H9 (cell line): ENCODE data around the gene RBM18. TPM values are rescaled to one million over a fixed set of nuclear protein-coding genes. Genes with fewer than 3 reads are reported as not detected.

ENCODE experiments used
- DNase-seq: peaks from one replicate; pipeline ENCODE4 v3.0.0-alpha.2; 2017
- H2AFZ ChIP-seq: one replicate; pipeline ENCODE4 v1.6.1; 2013; ENCODE audit warnings: mild to moderate bottlenecking, low read length, control low read depth, moderate library complexity
- H2AK5ac ChIP-seq: 2 replicates; pipeline ENCODE4 v1.6.1; 2013; ENCODE audit warnings: low read length, control low read depth, mixed read lengths; ENCODE audit not compliant: insufficient read length
- H2BK120ac ChIP-seq: one replicate; pipeline ENCODE4 v1.6.1; 2013; ENCODE audit warnings: low read depth, mild to moderate bottlenecking, low read length, control low read depth, inconsistent platforms; ENCODE audit not compliant: poor library complexity, severe bottlenecking
- H2BK12ac ChIP-seq: 2 replicates; pipeline ENCODE4 v1.6.1; 2013; ENCODE audit warnings: low read length, control low read depth, mixed read lengths, low read depth; ENCODE audit not compliant: insufficient read length
- H2BK15ac ChIP-seq: 2 replicates; pipeline ENCODE4 v1.6.1; 2013; ENCODE audit warnings: low read depth, low read length, control low read depth
- H2BK20ac ChIP-seq: one replicate; pipeline ENCODE4 v1.6.1; 2013; ENCODE audit warnings: low read depth, mild to moderate bottlenecking, low read length, control low read depth, inconsistent platforms; ENCODE audit not compliant: poor library complexity, severe bottlenecking
- H2BK5ac ChIP-seq: 2 replicates; pipeline ENCODE4 v1.6.1; 2013; ENCODE audit warnings: low read length, control low read depth, mixed read lengths; ENCODE audit not compliant: insufficient read length
- H3K14ac ChIP-seq: 2 replicates; pipeline ENCODE4 v1.6.1; 2013; ENCODE audit warnings: low read length, control low read depth; ENCODE audit not compliant: insufficient read depth
- H3K18ac ChIP-seq: 2 replicates; pipeline ENCODE4 v1.6.1; 2013; ENCODE audit warnings: low read depth, mild to moderate bottlenecking, mixed read lengths, low read length, control low read depth; ENCODE audit not compliant: insufficient read length
- H3K23ac ChIP-seq: 2 replicates; pipeline ENCODE4 v1.6.1; 2013; ENCODE audit warnings: low read length, control low read depth, mixed read lengths, low read depth; ENCODE audit not compliant: insufficient read length
- H3K23me2 ChIP-seq: 2 replicates; pipeline ENCODE4 v1.6.1; 2013; ENCODE audit warnings: low read depth, mild to moderate bottlenecking, mixed read lengths, low read length, control low read depth; ENCODE audit not compliant: insufficient read length, poor library complexity, severe bottlenecking
- H3K27ac ChIP-seq: 2 replicates; pipeline ENCODE4 v1.5.1; 2013; ENCODE audit warnings: low read length, control low read depth, mixed read lengths, low read depth; ENCODE audit not compliant: insufficient read length
- H3K27me3 ChIP-seq: 2 replicates; pipeline ENCODE4 v1.6.1; 2013; ENCODE audit warnings: low read length, control low read depth, inconsistent platforms; ENCODE audit not compliant: insufficient read depth
- H3K4ac ChIP-seq: 2 replicates; pipeline ENCODE4 v1.6.1; 2013; ENCODE audit warnings: low read depth, mild to moderate bottlenecking, control low read depth, inconsistent platforms, low read length, moderate library complexity
- H3K4me1 ChIP-seq: 2 replicates; pipeline ENCODE4 v1.6.1; 2013; ENCODE audit warnings: low read length, control low read depth, inconsistent platforms; ENCODE audit not compliant: insufficient read depth
- H3K4me2 ChIP-seq: 2 replicates; pipeline ENCODE4 v1.6.1; 2013; ENCODE audit warnings: low read length, control low read depth, mixed read lengths; ENCODE audit not compliant: insufficient read length, insufficient read depth
- H3K56ac ChIP-seq: 2 replicates; pipeline ENCODE4 v1.6.1; 2013; ENCODE audit warnings: low read depth, mild to moderate bottlenecking, mixed read lengths, low read length, control low read depth; ENCODE audit not compliant: insufficient read length
- H3K79me1 ChIP-seq: 2 replicates; pipeline ENCODE4 v1.6.1; 2013; ENCODE audit warnings: low read depth, mild to moderate bottlenecking, moderate library complexity, low read length, control low read depth, inconsistent platforms; ENCODE audit not compliant: insufficient read depth, poor library complexity, severe bottlenecking
- H3K79me2 ChIP-seq: 2 replicates; pipeline ENCODE4 v1.6.1; 2013; ENCODE audit warnings: low read length, control low read depth, inconsistent platforms; ENCODE audit not compliant: insufficient read depth
- H3K9ac ChIP-seq: 2 replicates; pipeline ENCODE4 v1.6.1; 2013; ENCODE audit warnings: low read length, control low read depth, mixed read lengths; ENCODE audit not compliant: insufficient read length; ENCODE audit errors: extremely low read depth
- H3K9me3 ChIP-seq: one replicate; pipeline ENCODE4 v1.6.1; 2013; ENCODE audit warnings: low read depth, low read length, inconsistent platforms; ENCODE audit not compliant: control insufficient read depth
- H3T11ph ChIP-seq: one replicate; pipeline ENCODE4 v1.6.1; 2013; ENCODE audit warnings: mild to moderate bottlenecking, low read length, control low read depth, inconsistent platforms
- H4K20me1 ChIP-seq: one replicate; pipeline ENCODE4 v1.6.1; 2013; ENCODE audit not compliant: control insufficient read depth, insufficient read length, insufficient read depth
- H4K5ac ChIP-seq: 2 replicates; pipeline ENCODE4 v1.6.1; 2013; ENCODE audit warnings: low read depth, mild to moderate bottlenecking, mixed read lengths, low read length, control low read depth; ENCODE audit not compliant: insufficient read length
- H4K8ac ChIP-seq: replicated peaks from 2 replicates; pipeline ENCODE4 v1.6.1; 2013; ENCODE audit warnings: low read length, control low read depth, mixed read lengths, low read depth; ENCODE audit not compliant: insufficient read length
- H4K91ac ChIP-seq: 2 replicates; pipeline ENCODE4 v1.6.1; 2013; ENCODE audit warnings: low read depth, mild to moderate bottlenecking, moderate library complexity, mixed read lengths, low read length, control low read depth; ENCODE audit not compliant: insufficient read length
- H3K27ac Mint-ChIP-seq, 3 experiments: 2 replicates in 2 of 3; 3 replicates in 1 of 3; pipeline ENCODE4 v1.8.0; 2020 to 2021; ENCODE audit warnings: mixed read lengths in 3 of 3, mild to moderate bottlenecking in 1 of 3, moderate library complexity in 1 of 3
- H3K27me3 Mint-ChIP-seq: 2 replicates; pipeline ENCODE4 v1.8.0; 2021; ENCODE audit warnings: low read depth, mild to moderate bottlenecking, moderate library complexity, mixed read lengths
- H3K36me3 Mint-ChIP-seq, 3 experiments: 2 replicates in 2 of 3; 3 replicates in 1 of 3; pipeline ENCODE4 v1.8.0; 2020 to 2021; ENCODE audit warnings: low read depth in 3 of 3, mixed read lengths in 3 of 3; ENCODE audit not compliant: insufficient read depth in 1 of 3
- H3K4me1 Mint-ChIP-seq, 2 experiments: 2 replicates each; pipeline ENCODE4 v1.8.0; 2020; ENCODE audit warnings: mixed read lengths in 2 of 2
- H3K4me3 Mint-ChIP-seq, 2 experiments: 2 replicates in 1 of 2; 3 replicates in 1 of 2; pipeline ENCODE4 v1.8.0; 2020 to 2021; ENCODE audit warnings: mild to moderate bottlenecking in 2 of 2, mixed read lengths in 2 of 2, moderate library complexity in 1 of 2
- H3K9me3 Mint-ChIP-seq, 2 experiments: 2 replicates in 1 of 2; 3 replicates in 1 of 2; pipeline ENCODE4 v1.8.0; 2020; ENCODE audit warnings: mild to moderate bottlenecking in 2 of 2, mixed read lengths in 2 of 2, moderate library complexity in 1 of 2
- WGBS: extraction: QIAGEN DNeasy Blood & Tissue Kit; methylation state at CpG from one replicate; pipeline ENCODE4 v1.1.7; 2013; ENCODE audit warnings: missing lambda C conversion rate, low lambda C conversion rate, mixed read lengths; ENCODE audit not compliant: insufficient read length; ENCODE audit errors: extremely low coverage; 5-methylcytosine and 5-hydroxymethylcytosine counted together
- total RNA-seq: library from RNA; stranded (reverse); gene quantifications from 2 replicates; pipeline ENCODE4 v1.2.1, GENCODE V29; 2021
- TF ChIP-seq, protein P1 (sequence below): fragments of 200-600 bp; sonication (generic); conservative IDR thresholded peaks from 3 replicates; pipeline ENCODE4 v1.8.0; 2021; ENCODE audit warnings: antibody characterized with exemption, mild to moderate bottlenecking

Gene RBM18
- total RNA-seq, 1 experiment from 2014 or later: 18.9 TPM

DNA sequence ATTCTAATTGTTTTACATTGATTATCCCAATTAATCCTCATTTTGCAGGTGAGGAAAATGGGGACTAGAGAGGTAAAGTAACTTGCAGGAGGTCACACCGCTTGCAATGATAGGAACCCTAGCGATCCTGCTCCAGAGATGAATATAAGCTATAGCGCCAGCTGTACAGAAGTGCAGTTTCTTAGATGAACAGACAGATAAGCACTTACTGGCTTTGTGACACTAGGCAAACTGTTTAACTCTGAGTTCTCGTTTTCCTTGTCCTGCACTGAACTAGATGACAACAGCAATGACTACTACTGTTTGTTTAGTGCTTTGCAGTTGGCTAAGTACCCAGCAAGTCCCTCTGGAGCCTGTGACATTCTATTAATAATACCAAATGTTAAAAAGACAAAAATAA is 47.0 kb downstream of the RBM18 start:
- H2AFZ ChIP-seq: no peak overlapping the region
- DNase-seq: no peak
- no peak overlapping the region for H3K27ac Mint-ChIP-seq

More for the DNA sequence above, 47.0 kb downstream of the RBM18 start:
- Histone ChIP-seq H4K8ac (no peak overlapping the region), H3K4me2 (no peak overlapping the region), H4K5ac (no peak overlapping the region), H3K9me3 (no peaks in the 10 kb centered on the region), H2BK5ac (no peak overlapping the region), H2BK15ac (no peak overlapping the region), H2BK12ac (no peak overlapping the region), H2AK5ac (no peak overlapping the region), H3K79me1 (no peaks in the 10 kb centered on the region), H3K14ac (no peak overlapping the region), H3K9ac (no peak overlapping the region), H3K4ac (no peak overlapping the region), H3K27me3 (peaks cover 83% of the 10 kb centered on the region), H2BK120ac (no peak overlapping the region), H3K56ac (no peak overlapping the region), H3K27ac (no peak overlapping the region), H4K20me1 (peaks cover 2% of the 10 kb centered on the region), H3K79me2 (no peaks in the 10 kb centered on the region), H2BK20ac (no peak overlapping the region), H3T11ph (no peak overlapping the region), H3K18ac (no peak overlapping the region), H3K23me2 (peaks cover 20% of the 10 kb centered on the region), H4K91ac (no peak overlapping the region), H3K4me1 (peaks cover 4% of the 10 kb centered on the region; the same call in 1 of the 2 replicates), H3K23ac (no peak overlapping the region)
- WGBS: no CpG with 5 or more reads among the region's 4 CpGs
- TF ChIP-seq, protein P1, sequence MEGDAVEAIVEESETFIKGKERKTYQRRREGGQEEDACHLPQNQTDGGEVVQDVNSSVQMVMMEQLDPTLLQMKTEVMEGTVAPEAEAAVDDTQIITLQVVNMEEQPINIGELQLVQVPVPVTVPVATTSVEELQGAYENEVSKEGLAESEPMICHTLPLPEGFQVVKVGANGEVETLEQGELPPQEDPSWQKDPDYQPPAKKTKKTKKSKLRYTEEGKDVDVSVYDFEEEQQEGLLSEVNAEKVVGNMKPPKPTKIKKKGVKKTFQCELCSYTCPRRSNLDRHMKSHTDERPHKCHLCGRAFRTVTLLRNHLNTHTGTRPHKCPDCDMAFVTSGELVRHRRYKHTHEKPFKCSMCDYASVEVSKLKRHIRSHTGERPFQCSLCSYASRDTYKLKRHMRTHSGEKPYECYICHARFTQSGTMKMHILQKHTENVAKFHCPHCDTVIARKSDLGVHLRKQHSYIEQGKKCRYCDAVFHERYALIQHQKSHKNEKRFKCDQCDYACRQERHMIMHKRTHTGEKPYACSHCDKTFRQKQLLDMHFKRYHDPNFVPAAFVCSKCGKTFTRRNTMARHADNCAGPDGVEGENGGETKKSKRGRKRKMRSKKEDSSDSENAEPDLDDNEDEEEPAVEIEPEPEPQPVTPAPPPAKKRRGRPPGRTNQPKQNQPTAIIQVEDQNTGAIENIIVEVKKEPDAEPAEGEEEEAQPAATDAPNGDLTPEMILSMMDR: no peak
- Mint-ChIP-seq H3K36me3 (peaks cover 0 to 7% (median 0%) of the 10 kb centered on the region in 3 experiments; a peak in 2 of 7 replicates), H3K4me1 (peaks cover 38 to 55% of the 10 kb centered on the region in 2 experiments), H3K9me3 (peaks cover 3 to 6% of the 10 kb centered on the region in 2 experiments), H3K4me3 (no peak overlapping the region), H3K27me3 (peaks cover 99% of the 10 kb centered on the region)
